ENCODE measurements around the gene CPE. TPM values are rescaled to one million over a fixed set of nuclear protein-coding genes. Genes with fewer than 3 reads are reported as not detected.

CPE gene
- total RNA-seq, 1 donor from 2014 or later = 0.26 TPM

Other genes with a start within 250 kb of the CPE start
- gene KLHL2, start 171.4 kb upstream of the CPE start, total RNA-seq = 23.0 and 26.3 TPM in 2 replicates
- gene MSMO1, start 51.3 kb upstream of the CPE start, total RNA-seq = 79.0 and 134 TPM in 2 replicates

Data from dermis microvascular lymphatic vessel endothelial cell (primary cell).